ENCODE measurements around the gene CHRM1. TPM values are rescaled to one million over a fixed set of nuclear protein-coding genes. Genes with fewer than 3 reads are reported as not detected.
A peak's percentile ranks its signal among the peaks of the same experiment; 100 is the strongest.

Gene CHRM1
- total and polyA plus RNA-seq, 2 of the 13 experiments (the other 11 are each of a cell fraction or from before 2014, with no cell fraction given) = not detected

DNA sequence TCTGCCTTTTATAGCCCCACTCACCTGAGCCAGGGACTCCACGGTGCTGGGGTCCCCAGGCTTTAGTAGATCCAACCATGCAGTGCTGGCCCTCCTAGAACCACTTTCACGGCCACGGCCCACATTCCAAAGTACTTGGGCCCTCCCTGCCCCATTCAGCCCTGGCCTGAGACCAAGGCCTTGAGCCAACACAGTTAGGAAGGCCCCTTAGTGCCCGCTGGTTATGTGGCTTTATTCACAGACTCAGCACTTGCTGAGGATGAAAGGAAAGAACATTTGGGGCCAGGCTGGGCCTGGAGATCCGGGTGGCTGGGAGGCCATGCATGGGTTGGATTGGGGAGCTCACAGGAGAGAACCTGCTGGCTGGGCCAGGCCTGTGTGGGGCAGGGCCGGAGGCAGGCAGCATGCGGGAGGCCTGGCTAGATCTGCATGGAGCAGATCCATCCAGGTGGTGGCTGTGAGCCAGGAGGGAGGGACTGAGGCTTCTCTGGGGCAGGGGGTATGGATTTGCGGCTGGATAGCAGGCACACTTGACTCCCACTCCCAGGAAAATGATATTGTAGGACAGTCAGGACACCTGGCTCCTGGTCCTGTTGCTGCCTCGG, 12.6 kb downstream of the CHRM1 start:
- FAIRE-seq = no peak
- Histone ChIP-seq H3K79me2 (ENCODE audit: insufficient read depth, low read length) (no peaks in the 10 kb centered on the region), H3K4me1 (ENCODE audit: insufficient read depth, low read length) (peaks cover 14% of the 10 kb centered on the region), H3K27me3 (ENCODE audit: control insufficient read depth in 1 of 2, insufficient read depth in 2 of 2, low read length in 2 of 2) (peaks cover 2 to 24% of the 10 kb centered on the region in 2 experiments; a peak in 3 of 5 replicates), H3K9me3 (ENCODE audit: low read length) (no peaks in the 10 kb centered on the region), H2AFZ (ENCODE audit: low read length) (no peak overlapping the region), H3K9ac (ENCODE audit: insufficient read depth, low read depth, low read length) (no peak overlapping the region; the same call in 1 of the 2 replicates), H3K27ac (ENCODE audit: extremely low read length, insufficient read depth, low read length) (no peak overlapping the region), H4K20me1 (ENCODE audit: insufficient read depth, low read length) (no peaks in the 10 kb centered on the region), H3K4me3 (replicated peaks in 1 of 3; ENCODE audit: insufficient read depth in 1 of 3, low read depth in 2 of 3, low read length in 3 of 3) (no peak overlapping the region; a peak in 1 of 6 replicates), H3K4me2 (ENCODE audit: low read depth, low read length) (peak overlapping the region; percentile 52), H3K36me3 (replicated peaks in 1 of 2; ENCODE audit: control insufficient read depth in 1 of 2, insufficient read depth in 2 of 2, low read length in 2 of 2) (no peaks in the 10 kb centered on the region)
- peak; percentile 20 for ATAC-seq
- ChIA-PET POLR2A (no interaction called here), CTCF (ENCODE audit: low intra/inter-chr PET ratio, low total read pairs) (interaction anchor here (2.5 to 7.9 kb wide), 2 partner anchors 66 to 115 kb away, joined by 7 to 132 read pairs; no protein-coding TSS in a partner anchor)
- WGBS (ENCODE audit: low lambda C conversion rate) = 20% methylated on average over 7 of the region's 9 CpGs
- no peak for DNase-seq (ENCODE audit: low spot score)
- BruUV-seq (replicated peaks) = no TSS peak
- in situ Hi-C loops (cut with HindIII; ENCODE audit: extremely low pct_ligation_motif_present, low pct_unique_long_range_greater_than_20kb) (loop anchor here (5.0 to 25.0 kb wide), 3 partner anchors 69 to 304 kb away; no protein-coding TSS in a partner anchor), intact Hi-C loops (cut with micrococcal nuclease; ENCODE audit: unreplicated experiment) (loop anchor here (5.0 kb wide), 2 partner anchors 304 to 729 kb away; no protein-coding TSS in a partner anchor)
- TF ChIP-seq NR0B2 (CRISPR knock-in tag; IDR thresholded peaks at IDR 0.05) (no peak), ZNF687 (CRISPR knock-in tag; IDR thresholded peaks at IDR 0.05) (peak; percentile 5; the same call in 1 of the 2 replicates)

All from HepG2 (cell line).